Erythroblast (primary cell): ENCODE results near the gene ANKIB1.

ENCODE experiments used
- GATA1 ChIP-seq: IDR thresholded peaks from 2 replicates; pipeline ENCODE4 v1.6.1; 2011; ENCODE audit warnings: low read depth, mild to moderate bottlenecking, control low read depth, low read length, moderate library complexity
- POLR2A ChIP-seq: IDR thresholded peaks from 2 replicates; pipeline ENCODE4 v1.6.1; 2011; ENCODE audit warnings: mild to moderate bottlenecking, low read length

DNA sequence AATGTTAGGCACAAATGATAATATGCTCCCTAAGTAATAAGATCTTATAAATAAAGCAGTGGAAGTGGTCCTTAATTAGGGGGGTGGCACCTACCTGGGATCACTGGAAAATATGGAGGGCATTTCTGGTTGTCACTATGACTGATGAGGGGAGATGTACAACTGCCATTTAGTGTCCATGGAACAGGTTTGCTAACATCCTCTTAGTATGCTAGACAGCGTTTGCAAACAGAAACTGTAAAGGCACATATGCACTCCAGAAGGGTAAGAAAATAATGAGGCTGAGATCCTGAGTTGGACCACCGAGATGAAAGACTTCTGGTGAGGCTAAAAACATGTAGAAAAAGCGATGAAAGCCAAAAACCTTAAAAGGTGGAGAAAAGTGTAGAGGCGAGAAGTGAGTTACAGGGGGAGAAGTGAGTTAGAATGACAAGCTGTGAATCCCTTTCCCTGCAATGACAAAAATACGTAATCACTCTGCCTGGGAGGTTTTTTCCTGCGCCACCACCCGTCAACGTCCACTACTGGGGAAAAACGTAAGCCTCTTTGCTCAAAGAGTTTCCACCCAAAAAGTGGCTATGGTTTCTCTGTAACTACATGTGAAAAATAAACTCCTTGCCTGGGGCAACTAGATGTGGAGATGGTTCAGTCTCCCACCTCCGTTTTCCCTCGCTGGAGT lies 827 bp upstream of the ANKIB1 start:
- no peak for TF ChIP-seq POLR2A
- TF ChIP-seq GATA1 = no peak
